GM21619 (cell line): Measurements from ENCODE around the gene FAIM.
"Not testable (repeated sequence)": the region's sequence is repeated elsewhere in the genome, so short reads cannot be mapped to it uniquely, and the experiment has no call there.

Experiments
- ATAC-seq: cut with Tn5 transposase; IDR thresholded peaks from one replicate; pipeline ENCODE4 v1.9.1; 2021; ENCODE audit not compliant: unreplicated experiment

Gene FAIM

GRCh38 chr3:138600100-138600745 lies 8.3 kb upstream of the FAIM start:
- ATAC-seq: no peak

GRCh38 chr3:138601661-138602060 lies 6.9 kb upstream of the FAIM start:
- not testable (repeated sequence) for ATAC-seq

GRCh38 chr3:138604106-138604595 lies 4.4 kb upstream of the FAIM start:
- not testable (repeated sequence) for ATAC-seq

- ATAC-seq: no peak
Observed at GRCh38 chr3:138609898-138610266, 1.3 kb downstream of the FAIM start.

- no peak for ATAC-seq
Observed at GRCh38 chr3:138615462-138615861, 6.9 kb downstream of the FAIM start.

GRCh38 chr3:138620431-138620830 lies 11.9 kb downstream of the FAIM start:
- no peak for ATAC-seq

GRCh38 chr3:138624518-138624917 lies 15.9 kb downstream of the FAIM start:
- ATAC-seq: no peak

GRCh38 chr3:138625707-138626365 lies 17.3 kb downstream of the FAIM start:
- ATAC-seq: no peak

- ATAC-seq: no peak
Observed at GRCh38 chr3:138629526-138629925, 21.0 kb downstream of the FAIM start.

GRCh38 chr3:138638641-138639040 lies 30.1 kb downstream of the FAIM start:
- ATAC-seq: no peak

- ATAC-seq: no peak
Observed at GRCh38 chr3:138640537-138640936, 32.0 kb downstream of the FAIM start.

GRCh38 chr3:138642226-138642926 lies 33.8 kb downstream of the FAIM start:
- no peak for ATAC-seq

DNA sequence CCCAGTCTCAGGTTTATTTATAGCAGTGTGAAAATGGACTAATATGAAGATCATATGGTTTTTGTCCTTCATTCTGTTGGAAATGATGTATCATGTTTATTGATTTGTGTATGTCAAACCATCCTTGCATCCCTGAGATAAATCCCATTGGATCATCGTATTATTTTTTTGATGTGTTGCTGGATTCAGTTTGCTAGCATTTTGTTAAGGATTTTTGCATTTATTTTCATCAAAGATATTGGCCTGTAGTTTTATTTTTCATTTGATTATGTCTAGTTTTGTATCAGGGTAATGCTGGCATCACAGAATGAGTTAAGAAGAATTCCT lies 34.3 kb downstream of the FAIM start:
- no peak for ATAC-seq

- no peak for ATAC-seq
Observed at GRCh38 chr3:138646008-138646407, 37.4 kb downstream of the FAIM start.

DNA sequence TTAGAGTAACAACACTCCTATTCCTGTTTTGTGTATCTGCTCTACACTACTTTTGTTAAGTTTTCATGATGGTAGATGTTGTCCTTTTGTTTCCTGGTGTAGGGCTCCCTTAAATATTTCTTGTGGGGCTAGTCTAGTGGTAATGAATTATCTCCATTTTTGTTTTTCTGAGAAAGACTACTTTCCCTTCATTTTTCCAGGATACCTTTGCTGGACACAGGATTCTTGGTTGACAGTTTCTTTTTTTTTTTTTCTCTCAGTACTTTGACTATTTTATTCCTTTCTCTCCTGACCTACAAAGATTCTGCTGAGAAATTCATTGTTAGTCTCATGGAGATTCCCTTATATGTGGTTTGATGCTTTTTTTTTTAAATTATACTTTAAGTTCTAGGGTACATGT lies 37.9 kb downstream of the FAIM start:
- no peak for ATAC-seq

DNA sequence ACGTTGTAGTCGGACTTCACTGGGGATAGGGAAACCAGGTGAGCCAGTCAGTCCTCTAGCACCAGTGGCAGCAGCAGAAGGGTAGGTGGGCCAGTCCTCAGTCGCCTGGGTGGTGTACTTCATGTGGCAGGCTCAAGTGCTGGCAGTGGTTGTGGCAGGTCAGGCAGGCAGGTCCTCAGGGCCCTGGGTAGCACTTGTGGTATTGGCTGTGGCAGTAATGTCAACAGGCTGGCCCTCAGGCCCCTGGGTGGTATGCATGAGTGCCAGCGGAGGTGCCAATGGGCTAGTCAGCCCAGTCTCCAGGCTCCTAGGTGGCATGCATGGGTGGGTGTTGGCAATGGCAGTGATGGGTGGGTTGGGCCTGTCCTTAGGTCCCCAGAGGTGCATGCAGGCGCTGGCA lies 40.6 kb downstream of the FAIM start:
- no peak for ATAC-seq

DNA sequence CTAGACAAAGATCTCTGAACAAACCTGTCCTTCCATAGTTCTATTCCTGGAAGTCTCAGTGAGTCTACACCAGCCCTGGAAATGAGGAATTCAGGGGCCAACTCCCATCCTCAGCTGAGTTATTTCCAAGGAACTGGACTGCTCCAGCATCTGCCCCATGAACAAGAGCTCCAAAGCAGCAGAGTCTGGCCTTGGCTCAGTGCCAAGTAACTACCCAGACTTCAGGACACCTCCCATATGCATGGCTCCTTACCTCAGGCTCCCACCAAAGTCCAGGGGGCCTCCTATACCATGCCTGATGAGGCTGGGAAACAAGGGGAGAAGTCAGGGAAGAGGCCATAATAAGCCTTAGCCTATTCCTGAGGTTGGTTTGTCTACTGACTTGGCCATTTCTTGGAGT lies 45.0 kb downstream of the FAIM start:
- ATAC-seq: no peak

- no peak for ATAC-seq
Observed at GRCh38 chr3:138657508-138657907, 48.9 kb downstream of the FAIM start.

GRCh38 chr3:138668107-138668506 lies 59.5 kb downstream of the FAIM start:
- ATAC-seq: no peak

DNA sequence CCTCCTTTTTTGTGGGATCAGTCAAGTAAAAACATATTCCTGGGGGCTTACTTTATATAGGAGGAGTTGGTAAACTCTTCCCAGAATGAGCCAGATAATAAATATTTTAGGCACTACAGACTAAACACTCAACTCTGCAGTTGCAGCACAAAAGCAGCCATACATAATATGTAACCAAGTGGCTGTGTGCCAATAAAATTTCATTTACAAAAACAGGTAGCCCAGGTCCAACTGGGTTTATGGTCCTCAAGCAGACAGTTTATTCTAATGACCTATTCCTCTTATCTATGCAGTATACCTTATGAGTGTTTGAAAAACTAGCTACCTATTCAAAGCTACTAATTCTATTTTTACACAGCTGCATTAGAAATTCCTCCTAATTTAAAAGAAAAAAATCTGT lies 61.8 kb downstream of the FAIM start:
- ATAC-seq: no peak

DNA sequence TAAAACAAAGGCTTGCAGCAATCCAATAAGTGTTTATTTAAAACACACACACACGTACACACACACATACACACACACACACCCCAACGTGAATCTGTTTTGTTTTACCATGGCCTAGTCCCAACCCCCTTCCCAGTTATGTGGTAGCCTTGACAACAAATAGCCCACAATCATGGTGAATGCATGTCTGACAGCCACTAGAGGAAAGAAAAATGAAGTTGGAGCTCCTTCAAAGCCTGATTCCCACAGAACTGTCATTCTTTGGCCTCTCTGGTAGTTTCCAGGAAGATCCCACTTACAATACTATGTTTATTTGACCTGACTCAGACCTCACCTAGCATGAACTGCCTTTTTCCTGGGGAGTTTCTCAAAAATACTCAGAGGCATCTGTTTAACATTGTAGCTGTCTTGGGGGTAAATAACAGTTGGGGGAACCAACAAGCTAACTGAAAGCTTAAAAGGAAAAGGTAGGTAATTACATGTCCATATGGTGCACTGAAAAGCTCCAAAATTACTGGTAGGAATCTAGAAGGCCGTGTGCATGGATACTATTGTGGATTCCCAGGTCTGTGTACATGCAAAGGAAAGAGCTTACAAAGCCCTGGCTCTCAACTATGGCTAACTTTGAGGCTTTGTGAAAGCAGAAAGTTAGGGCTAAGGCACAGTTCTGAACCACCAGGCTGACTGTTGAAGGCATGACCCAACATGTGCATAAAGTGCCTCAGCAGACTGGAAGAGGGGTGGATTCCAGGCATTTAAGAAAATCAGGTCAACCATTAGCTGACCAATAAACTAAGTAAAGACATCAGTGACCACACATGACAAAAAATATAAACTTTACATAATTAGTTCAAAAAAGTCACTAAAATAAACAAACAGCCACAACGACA lies 65.3 kb downstream of the FAIM start:
- ATAC-seq: no peak
